Keratinocyte (primary cell): ENCODE results near the gene EEF2. TPM values are rescaled to one million over a fixed set of nuclear protein-coding genes. Genes with fewer than 3 reads are reported as not detected.
"Not testable (repeated sequence)": the region's sequence is repeated elsewhere in the genome, so short reads cannot be mapped to it uniquely, and the experiment has no call there.

Source experiments
- DNase-seq: peaks from one replicate; pipeline ENCODE4 v3.0.0-alpha.2; 2011; ENCODE audit warnings: low read depth, missing footprints, low spot score
- FAIRE-seq: peaks from 2 replicates; lab custom pipeline; 2011; peaks lifted over from hg19 to GRCh38; lab: Jason Lieb, UNC
- H2AFZ ChIP-seq: 2 replicates; pipeline ENCODE4 v1.6.0; 2012; ENCODE audit warnings: low read length, control low read depth, inconsistent platforms; ENCODE audit not compliant: control insufficient read depth
- H3K27ac ChIP-seq: 2 replicates; pipeline ENCODE4 v1.5.1; 2011; ENCODE audit warnings: low read length; ENCODE audit not compliant: control insufficient read depth, insufficient read depth
- H3K27me3 ChIP-seq: 3 replicates; pipeline ENCODE4 v1.6.0; 2011; ENCODE audit warnings: low read length; ENCODE audit not compliant: control insufficient read depth, insufficient read depth; ENCODE audit errors: extremely low read depth
- H3K36me3 ChIP-seq, 2 experiments: 2 replicates in 1 of 2; 3 replicates in 1 of 2; pipeline ENCODE4 v1.5.1; 2011; ENCODE audit warnings: low read length in 2 of 2, mild to moderate bottlenecking in 1 of 2; ENCODE audit not compliant: control insufficient read depth in 2 of 2, insufficient read depth in 2 of 2; ENCODE audit errors: extremely low read depth in 1 of 2
- H3K4me1 ChIP-seq: 3 replicates; pipeline ENCODE4 v1.5.1; 2011; ENCODE audit warnings: low read length; ENCODE audit not compliant: control insufficient read depth, insufficient read depth; ENCODE audit errors: extremely low read depth
- H3K4me2 ChIP-seq: 3 replicates; pipeline ENCODE4 v1.6.0; 2011; ENCODE audit warnings: low read depth, low read length; ENCODE audit not compliant: control insufficient read depth, insufficient read depth; ENCODE audit errors: extremely low read depth
- H3K4me3 ChIP-seq, 3 experiments: fragments of 200-600 bp in 1 of 3; sonication (generic) in 1 of 3; 2 replicates in 2 of 3; 3 replicates in 1 of 3; pipeline ENCODE4 v1.5.1; 2011 to 2016; ENCODE audit warnings: low read length in 3 of 3, mild to moderate bottlenecking in 3 of 3, control low read depth in 2 of 3, inconsistent platforms in 1 of 3, low read depth in 1 of 3, mixed read lengths in 1 of 3, mixed run types in 1 of 3, moderate library complexity in 1 of 3; ENCODE audit not compliant: control insufficient read depth in 2 of 3, insufficient read depth in 2 of 3; ENCODE audit errors: extremely low read depth in 1 of 3
- H3K79me2 ChIP-seq: 2 replicates; pipeline ENCODE4 v1.6.0; 2012; ENCODE audit warnings: low read length; ENCODE audit not compliant: control insufficient read depth, insufficient read depth
- H3K9ac ChIP-seq: 3 replicates; pipeline ENCODE4 v1.6.0; 2011; ENCODE audit warnings: low read length; ENCODE audit not compliant: control insufficient read depth, insufficient read depth; ENCODE audit errors: extremely low read depth
- H3K9me1 ChIP-seq: 3 replicates; pipeline ENCODE4 v1.6.0; 2011; ENCODE audit warnings: low read length; ENCODE audit not compliant: control insufficient read depth, insufficient read depth; ENCODE audit errors: extremely low read depth
- H3K9me3 ChIP-seq: 2 replicates; pipeline ENCODE4 v1.5.1; 2012; ENCODE audit warnings: low read depth, low read length; ENCODE audit not compliant: control insufficient read depth
- H4K20me1 ChIP-seq: 3 replicates; pipeline ENCODE4 v1.6.0; 2011; ENCODE audit warnings: low read length; ENCODE audit not compliant: control insufficient read depth, insufficient read depth; ENCODE audit errors: extremely low read depth
- CTCF ChIP-seq, 3 experiments: IDR thresholded peaks in 1 of 3; conservative IDR thresholded peaks in 1 of 3; optimal IDR thresholded peaks in 1 of 3; 2 replicates in 2 of 3; 3 replicates in 1 of 3; pipeline versions ENCODE3 to v1.5.1; 2011; ENCODE audit warnings: low read length in 3 of 3, mild to moderate bottlenecking in 3 of 3, moderate library complexity in 2 of 3, control low read depth in 1 of 3, inconsistent platforms in 1 of 3; ENCODE audit not compliant: insufficient read depth in 2 of 3; ENCODE audit errors: extremely low read depth in 1 of 3
- EZH2 ChIP-seq: IDR thresholded peaks from one replicate; pipeline ENCODE4 v1.6.1; 2012; ENCODE audit warnings: inconsistent platforms, mild to moderate bottlenecking, low read length, moderate library complexity
- dilution Hi-C: fragments of 300-500 bp; cut with MboI; formaldehyde crosslinking; loops from one replicate; pipeline ENCODE4 v1.7.0; 2020; ENCODE audit warnings: low sequenced_read_pairs; ENCODE audit not compliant: extremely low pct_ligation_motif_present
- polyA plus RNA-seq, 5 experiments: library from polyadenylated mRNA; depleted of rRNA in 3 of 5; stranded (reverse) in 3 of 5; stranded (forward) in 1 of 5; unstranded in 1 of 5; fragments of >200 nt; gene quantifications; 1 replicate in 1 of 5; 2 replicates in 3 of 5; 3 replicates in 1 of 5; pipeline versions ENCODE4 v1.2.1 to v1.2.3, GENCODE V29; 2011 to 2012; ENCODE audit warnings: missing spikeins in 2 of 5, low read depth in 1 of 5, low replicate concordance in 1 of 5

The EEF2 gene
- polyA plus RNA-seq, 1 donor (not counting 4 experiments of a cell fraction or from before 2014, with no cell fraction given), result 1,193 TPM

DNA sequence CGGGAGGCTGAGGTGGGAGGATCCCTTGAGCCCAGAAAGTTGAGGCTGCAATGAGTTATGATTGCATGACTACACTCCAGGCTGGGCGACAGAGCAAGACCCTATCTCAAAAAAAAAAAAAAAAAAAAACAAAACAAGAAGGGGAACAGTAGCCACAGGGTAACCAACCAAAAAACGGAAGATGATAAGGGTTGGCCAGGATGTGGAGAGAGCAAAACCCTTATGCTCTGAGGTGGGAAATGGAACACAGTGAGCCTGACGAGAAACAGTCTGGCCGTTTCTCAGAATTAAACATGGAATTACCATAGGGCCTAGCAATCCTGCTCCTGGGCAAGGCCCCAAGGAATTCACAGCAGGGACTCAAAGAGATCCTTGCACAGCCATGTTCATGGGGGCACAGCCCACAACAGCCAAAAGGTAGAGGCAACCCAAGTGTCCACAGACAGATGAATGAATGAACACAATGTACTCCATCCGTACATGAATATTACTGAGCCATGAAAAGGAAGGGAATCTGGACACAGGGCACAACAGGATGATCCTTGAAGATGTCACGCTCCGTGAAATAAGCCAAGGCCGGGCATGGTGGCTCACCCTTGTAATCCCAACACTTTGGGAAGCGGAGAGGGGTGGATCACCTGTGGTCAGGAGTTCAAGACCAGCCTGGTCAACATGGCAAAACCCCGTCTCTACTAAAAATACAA is 41.1 kb downstream of the EEF2 start:
- Histone ChIP-seq H3K9ac (no peak overlapping the region), H3K9me1 (no peaks in the 10 kb centered on the region), H4K20me1 (no peaks in the 10 kb centered on the region), H3K4me3 (no peak overlapping the region), H3K4me2 (no peak overlapping the region), H3K36me3 (no peaks in the 10 kb centered on the region), H3K4me1 (no peaks in the 10 kb centered on the region), H3K27ac (no peak overlapping the region), H3K27me3 (no peaks in the 10 kb centered on the region), H3K9me3 (no peaks in the 10 kb centered on the region), H3K79me2 (no peaks in the 10 kb centered on the region), H2AFZ (no peak overlapping the region)
- DNase-seq (no peak), FAIRE-seq (no peak)
- dilution Hi-C loops, result no loop called here
- TF ChIP-seq CTCF (optimal IDR thresholded peaks at IDR 0.05 in 1 of 3, IDR thresholded peaks at IDR 0.05 in 1 of 3, conservative IDR thresholded peaks at IDR 0.05 in 1 of 3; ENCODE audit: extremely low read depth in 1 of 3, insufficient read depth in 2 of 3, low read length in 3 of 3) (no peak), EZH2 (no peak)

- no peak for DNase-seq
- Histone ChIP-seq H3K36me3 (no peaks in the 10 kb centered on the region), H3K27me3 (no peaks in the 10 kb centered on the region), H3K4me2 (no peak overlapping the region), H2AFZ (no peak overlapping the region), H3K9me1 (no peaks in the 10 kb centered on the region), H3K27ac (no peak overlapping the region), H3K4me1 (no peaks in the 10 kb centered on the region), H3K4me3 (no peak overlapping the region), H3K79me2 (no peaks in the 10 kb centered on the region), H3K9me3 (no peaks in the 10 kb centered on the region), H3K9ac (no peak overlapping the region), H4K20me1 (no peaks in the 10 kb centered on the region)
- dilution Hi-C loops, result no loop called here
- no peak for TF ChIP-seq EZH2
- no peak for TF ChIP-seq CTCF (optimal IDR thresholded peaks at IDR 0.05 in 1 of 3, IDR thresholded peaks at IDR 0.05 in 1 of 3, conservative IDR thresholded peaks at IDR 0.05 in 1 of 3; ENCODE audit: extremely low read depth in 1 of 3, insufficient read depth in 2 of 3, low read length in 3 of 3)
- no peak for FAIRE-seq
These were observed 42.4 kb downstream of the EEF2 start for GRCh38 chr19:3942790-3943409.

- H3K36me3 ChIP-seq, H3K4me2 ChIP-seq, dilution Hi-C loops, H2AFZ ChIP-seq, H3K27ac ChIP-seq, DNase-seq, H3K79me2 ChIP-seq, H3K9me3 ChIP-seq, H4K20me1 ChIP-seq, H3K9me1 ChIP-seq, H3K4me1 ChIP-seq, H3K4me3 ChIP-seq, H3K9ac ChIP-seq, FAIRE-seq: not testable (repeated sequence)
- H3K27me3 ChIP-seq, result peaks cover 15% of the 10 kb centered on the region
These were observed 46.8 kb downstream of the EEF2 start for GRCh38 chr19:3938300-3938950.
